Stimulated activated CD8-positive, alpha-beta memory T cell treated with anti-CD3 and anti-CD28 coated beads, Interleukin-12 subunit alpha, Interleukin-12 subunit beta, amount 100 ng/mL, for 24 hours (primary cell): ENCODE measurements around the gene RARB.

Source experiments
- DNase-seq: peaks from one replicate; pipeline ENCODE4 v3.0.0-alpha.2; 2020; ENCODE audit errors: extremely low read depth

Gene RARB

GRCh38 chr3:25448750-25449692, 21.0 kb downstream of the RARB start:
- DNase-seq, result no peak

GRCh38 chr3:25449857-25450256, 21.8 kb downstream of the RARB start:
- DNase-seq, result no peak

GRCh38 chr3:25452192-25452591, 24.1 kb downstream of the RARB start:
- no peak for DNase-seq

- DNase-seq, result no peak
Observed at GRCh38 chr3:25452740-25453139, 24.7 kb downstream of the RARB start.

- DNase-seq, result no peak
Observed at GRCh38 chr3:25453619-25454004, 25.5 kb downstream of the RARB start.

- no peak for DNase-seq
Observed at GRCh38 chr3:25454005-25454927, 26.2 kb downstream of the RARB start.

GRCh38 chr3:25455441-25456132, 27.5 kb downstream of the RARB start:
- DNase-seq, result no peak

GRCh38 chr3:25456723-25457670, 28.9 kb downstream of the RARB start:
- DNase-seq, result no peak

- DNase-seq, result no peak
Observed at GRCh38 chr3:25457671-25458419, 29.8 kb downstream of the RARB start.

GRCh38 chr3:25458420-25458814, 30.4 kb downstream of the RARB start:
- no peak for DNase-seq

- no peak for DNase-seq
Observed at GRCh38 chr3:25460751-25461150, 32.7 kb downstream of the RARB start.

GRCh38 chr3:25461946-25462345, 33.9 kb downstream of the RARB start:
- DNase-seq, result no peak

- DNase-seq, result no peak
Observed at GRCh38 chr3:25462495-25462894, 34.4 kb downstream of the RARB start.

- DNase-seq, result no peak
Observed at GRCh38 chr3:25463836-25464418, 35.9 kb downstream of the RARB start.

GRCh38 chr3:25465266-25465860, 37.3 kb downstream of the RARB start:
- no peak for DNase-seq

GRCh38 chr3:25468866-25469319, 40.8 kb downstream of the RARB start:
- DNase-seq, result no peak

- DNase-seq, result no peak
Observed at GRCh38 chr3:25469558-25469957, 41.5 kb downstream of the RARB start.

- DNase-seq, result no peak
Observed at GRCh38 chr3:25471081-25471768, 43.2 kb downstream of the RARB start.

GRCh38 chr3:25472153-25472552, 44.1 kb downstream of the RARB start:
- no peak for DNase-seq
